HG03565 (cell line): ENCODE results near the gene FAM89B.

Experiments used
- ATAC-seq: cut with Tn5 transposase; IDR thresholded peaks from one replicate; pipeline ENCODE4 v1.9.1; 2021; ENCODE audit warnings: mild to moderate bottlenecking, moderate library complexity; ENCODE audit not compliant: unreplicated experiment

Gene FAM89B

GRCh38 chr11:65586676-65587075 is 14.3 kb downstream of the FAM89B start:
- ATAC-seq, result no peak

GRCh38 chr11:65588199-65589054 is 16.1 kb downstream of the FAM89B start:
- ATAC-seq, result peak; percentile 42

GRCh38 chr11:65589444-65590239 is 17.3 kb downstream of the FAM89B start:
- ATAC-seq, result no peak

- no peak for ATAC-seq
Measured at GRCh38 chr11:65590240-65590738, 18.0 kb downstream of the FAM89B start.

- no peak for ATAC-seq
Measured at GRCh38 chr11:65591939-65592857, 19.9 kb downstream of the FAM89B start.

GRCh38 chr11:65592858-65593517 is 20.6 kb downstream of the FAM89B start:
- no peak for ATAC-seq

GRCh38 chr11:65593518-65594414 is 21.4 kb downstream of the FAM89B start:
- no peak for ATAC-seq

GRCh38 chr11:65595131-65595530 is 22.8 kb downstream of the FAM89B start:
- ATAC-seq, result no peak

- no peak for ATAC-seq
Measured at GRCh38 chr11:65595543-65596281, 23.4 kb downstream of the FAM89B start, which contains the start of gene KCNK7. TSS of gene KCNK7 (minus strand) at chr11:65595800. CDS start at chr11:65595772, 28 bp downstream.

GRCh38 chr11:65596520-65596919 is 24.2 kb downstream of the FAM89B start:
- ATAC-seq, result no peak

- no peak for ATAC-seq
Measured at GRCh38 chr11:65598258-65598699, 25.9 kb downstream of the FAM89B start.

- no peak for ATAC-seq
Measured at GRCh38 chr11:65599216-65599954, 27.0 kb downstream of the FAM89B start.

- no peak for ATAC-seq
Measured at GRCh38 chr11:65599955-65600246, 27.6 kb downstream of the FAM89B start.

- ATAC-seq, result no peak
Measured at GRCh38 chr11:65604258-65604657, 31.9 kb downstream of the FAM89B start.

- ATAC-seq, result no peak
Measured at GRCh38 chr11:65606876-65607613, 34.7 kb downstream of the FAM89B start.

- ATAC-seq, result no peak
Measured at GRCh38 chr11:65607614-65608426, 35.5 kb downstream of the FAM89B start.
